Mesenchymal stem cell (in vitro differentiated cells and primary cell): ENCODE data around the gene MED27.

Experiments
- DNase-seq: peaks from one replicate; pipeline ENCODE4 v3.0.0-alpha.2; 2013
- H2AFZ ChIP-seq: one replicate; pipeline ENCODE4 v1.6.1; 2013; ENCODE audit warnings: low read depth, mild to moderate bottlenecking, control low read depth, inconsistent platforms, low read length, moderate library complexity
- H2AK5ac ChIP-seq: 2 replicates; pipeline ENCODE4 v1.6.1; 2013; ENCODE audit warnings: low read length, moderate library complexity, mild to moderate bottlenecking, inconsistent platforms; ENCODE audit not compliant: severe bottlenecking
- H2BK120ac ChIP-seq: one replicate; pipeline ENCODE4 v1.6.1; 2013; ENCODE audit warnings: low read depth, mild to moderate bottlenecking, inconsistent platforms, low read length, moderate library complexity
- H2BK12ac ChIP-seq, 2 experiments: one replicate each; pipeline ENCODE4 v1.6.1; 2013; ENCODE audit warnings: inconsistent platforms in 2 of 2, low read length in 2 of 2, mild to moderate bottlenecking in 2 of 2, moderate library complexity in 2 of 2, control low read depth in 1 of 2
- H2BK15ac ChIP-seq: one replicate; pipeline ENCODE4 v1.6.1; 2013; ENCODE audit warnings: mild to moderate bottlenecking, low read depth, inconsistent platforms; ENCODE audit not compliant: poor library complexity, severe bottlenecking
- H2BK5ac ChIP-seq: 2 replicates; pipeline ENCODE4 v1.6.1; 2013; ENCODE audit warnings: low read depth, mild to moderate bottlenecking, low read length, control low read depth, inconsistent platforms; ENCODE audit not compliant: poor library complexity, severe bottlenecking
- H3K14ac ChIP-seq, 2 experiments: one replicate each; pipeline ENCODE4 v1.6.1; 2013; ENCODE audit warnings: inconsistent platforms in 2 of 2, low read length in 2 of 2, control low read depth in 1 of 2, mild to moderate bottlenecking in 1 of 2, moderate library complexity in 1 of 2
- H3K18ac ChIP-seq, 2 experiments: one replicate each; pipeline ENCODE4 v1.6.1; 2013; ENCODE audit warnings: inconsistent platforms in 2 of 2, low read length in 2 of 2, control low read depth in 1 of 2, low read depth in 1 of 2, mild to moderate bottlenecking in 1 of 2
- H3K23ac ChIP-seq, 2 experiments: one replicate each; pipeline ENCODE4 v1.6.1; 2013; ENCODE audit warnings: inconsistent platforms in 2 of 2, low read length in 2 of 2, mild to moderate bottlenecking in 2 of 2, moderate library complexity in 2 of 2, control low read depth in 1 of 2
- H3K27ac ChIP-seq: 2 replicates; pipeline ENCODE4 v1.5.1; 2013; ENCODE audit warnings: mild to moderate bottlenecking, moderate library complexity, low read length, control low read depth, inconsistent platforms; ENCODE audit not compliant: poor library complexity, severe bottlenecking
- H3K27me3 ChIP-seq, 2 experiments: 2 replicates each; pipeline versions ENCODE4 v1.6.1 to v1.7.0; 2013; ENCODE audit warnings: low read length in 2 of 2, mild to moderate bottlenecking in 2 of 2, moderate library complexity in 2 of 2, control low read depth in 1 of 2, inconsistent platforms in 1 of 2; ENCODE audit not compliant: control insufficient read depth in 1 of 2, insufficient read depth in 1 of 2
- H3K36me3 ChIP-seq, 2 experiments: 2 replicates each; pipeline versions ENCODE4 v1.6.1 to v1.7.0; 2013; ENCODE audit warnings: low read length in 2 of 2, control low read depth in 1 of 2, inconsistent platforms in 1 of 2, low read depth in 1 of 2, mild to moderate bottlenecking in 1 of 2; ENCODE audit not compliant: insufficient read depth in 2 of 2, control insufficient read depth in 1 of 2
- H3K4ac ChIP-seq, 2 experiments: one replicate each; pipeline ENCODE4 v1.6.1; 2013; ENCODE audit warnings: inconsistent platforms in 2 of 2, low read length in 2 of 2, mild to moderate bottlenecking in 2 of 2, moderate library complexity in 2 of 2, control low read depth in 1 of 2, low read depth in 1 of 2
- H3K4me1 ChIP-seq: 2 replicates; pipeline ENCODE4 v1.6.1; 2013; ENCODE audit warnings: low read depth, low read length, control low read depth; ENCODE audit not compliant: control insufficient read depth, insufficient read depth
- H3K4me2 ChIP-seq: 2 replicates; pipeline ENCODE4 v1.6.1; 2013; ENCODE audit warnings: low read length, mild to moderate bottlenecking, inconsistent platforms; ENCODE audit not compliant: poor library complexity, severe bottlenecking
- H3K4me3 ChIP-seq, 2 experiments: 2 replicates each; pipeline versions ENCODE4 v1.5.1 to v1.7.0; 2013; ENCODE audit warnings: low read length in 2 of 2, mild to moderate bottlenecking in 2 of 2, control low read depth in 1 of 2, low read depth in 1 of 2; ENCODE audit not compliant: insufficient read depth in 1 of 2
- H3K79me1 ChIP-seq: replicated peaks from 2 replicates; pipeline ENCODE4 v1.6.1; 2013; ENCODE audit warnings: mild to moderate bottlenecking, control low read depth, low read length, inconsistent platforms; ENCODE audit not compliant: poor library complexity, severe bottlenecking
- H3K9ac ChIP-seq: 2 replicates; pipeline ENCODE4 v1.7.0; 2013; ENCODE audit warnings: mild to moderate bottlenecking, low read length, moderate library complexity
- H3K9me3 ChIP-seq: 2 replicates; pipeline ENCODE4 v1.7.0; 2013; ENCODE audit warnings: mild to moderate bottlenecking, low read length; ENCODE audit not compliant: control insufficient read depth
- H4K8ac ChIP-seq: one replicate; pipeline ENCODE4 v1.6.1; 2013; ENCODE audit warnings: inconsistent platforms, mild to moderate bottlenecking, low read length, moderate library complexity
- H4K91ac ChIP-seq: one replicate; pipeline ENCODE4 v1.6.1; 2013; ENCODE audit warnings: mild to moderate bottlenecking, low read length, inconsistent platforms
- WGBS: methylation state at CpG from one replicate; pipeline ENCODE4 v1.1.7; 2013; ENCODE audit warnings: mixed read lengths; 5-methylcytosine and 5-hydroxymethylcytosine counted together

MED27 gene

GRCh38 chr9:131851414-131851813 is 228.3 kb downstream of the MED27 start:
- no peak overlapping the region for H2BK12ac ChIP-seq
- peaks cover 7 to 58% of the 10 kb centered on the region in 2 experiments for H3K27me3 ChIP-seq
- H3K14ac ChIP-seq, result no peak overlapping the region
- H3K4ac ChIP-seq, result no peak overlapping the region
- H3K9ac ChIP-seq, result no peak overlapping the region
- H3K36me3 ChIP-seq, result no peaks in the 10 kb centered on the region
- no peak for DNase-seq
- no peak overlapping the region for H2BK5ac ChIP-seq
- peaks cover 2% of the 10 kb centered on the region for H3K4me1 ChIP-seq
- no peak overlapping the region for H4K8ac ChIP-seq
- H3K23ac ChIP-seq, result no peak overlapping the region
- H2BK15ac ChIP-seq, result no peak overlapping the region
- H3K79me1 ChIP-seq, result no peaks in the 10 kb centered on the region
- no peak overlapping the region for H3K4me3 ChIP-seq
- no peak overlapping the region for H4K91ac ChIP-seq
- no peaks in the 10 kb centered on the region for H3K9me3 ChIP-seq
- 67% methylated on average over 7 of the region's 7 CpGs for WGBS
- H3K18ac ChIP-seq, result no peak overlapping the region
- no peak overlapping the region for H3K27ac ChIP-seq
- no peak overlapping the region for H2BK120ac ChIP-seq
- no peak overlapping the region for H2AK5ac ChIP-seq
- no peak overlapping the region for H2AFZ ChIP-seq
- H3K4me2 ChIP-seq, result no peak overlapping the region

GRCh38 chr9:131849391-131849790 is 230.3 kb downstream of the MED27 start:
- H2BK5ac ChIP-seq, result no peak overlapping the region
- H3K9ac ChIP-seq, result no peak overlapping the region
- H2AK5ac ChIP-seq, result no peak overlapping the region
- H3K9me3 ChIP-seq, result no peaks in the 10 kb centered on the region
- H3K23ac ChIP-seq, result no peak overlapping the region
- no peaks in the 10 kb centered on the region for H3K36me3 ChIP-seq
- H2BK120ac ChIP-seq, result no peak overlapping the region
- no peak overlapping the region for H3K14ac ChIP-seq
- H3K79me1 ChIP-seq, result no peaks in the 10 kb centered on the region
- H3K4me2 ChIP-seq, result no peak overlapping the region
- no peak overlapping the region for H4K91ac ChIP-seq
- no peak overlapping the region for H3K27ac ChIP-seq
- no peak overlapping the region for H2AFZ ChIP-seq
- no peak overlapping the region for H3K4me3 ChIP-seq
- H3K27me3 ChIP-seq, result peaks cover 7 to 63% of the 10 kb centered on the region in 2 experiments
- no peak overlapping the region for H3K18ac ChIP-seq
- DNase-seq, result no peak
- no peak overlapping the region for H2BK15ac ChIP-seq
- H2BK12ac ChIP-seq, result no peak overlapping the region
- no peak overlapping the region for H4K8ac ChIP-seq
- peaks cover 2% of the 10 kb centered on the region for H3K4me1 ChIP-seq
- 97% methylated on average over 18 of the region's 18 CpGs for WGBS
- no peak overlapping the region for H3K4ac ChIP-seq

- Histone ChIP-seq H4K8ac (no peak overlapping the region), H2AK5ac (no peak overlapping the region), H2BK15ac (no peak overlapping the region), H3K27ac (no peak overlapping the region), H3K4ac (no peak overlapping the region), H3K4me3 (no peak overlapping the region), H3K23ac (no peak overlapping the region), H3K4me2 (no peak overlapping the region), H2BK5ac (no peak overlapping the region), H2BK12ac (no peak overlapping the region), H3K4me1 (peaks cover 2% of the 10 kb centered on the region), H3K14ac (no peak overlapping the region), H4K91ac (no peak overlapping the region), H3K9ac (no peak overlapping the region), H2AFZ (no peak overlapping the region), H3K79me1 (no peaks in the 10 kb centered on the region), H3K36me3 (no peaks in the 10 kb centered on the region), H2BK120ac (no peak overlapping the region), H3K9me3 (no peaks in the 10 kb centered on the region), H3K18ac (no peak overlapping the region), H3K27me3 (peaks cover 5 to 65% of the 10 kb centered on the region in 2 experiments)
- 89% methylated on average over 35 of the region's 35 CpGs for WGBS
- DNase-seq, result no peak
Observed at GRCh38 chr9:131848570-131849160, 231.0 kb downstream of the MED27 start.

GRCh38 chr9:131847665-131848354 is 231.9 kb downstream of the MED27 start:
- WGBS, result 91% methylated on average over 18 of the region's 18 CpGs
- H3K18ac ChIP-seq, result no peak overlapping the region
- no peak overlapping the region for H2BK15ac ChIP-seq
- H3K9ac ChIP-seq, result no peak overlapping the region
- no peak overlapping the region for H3K4me2 ChIP-seq
- H3K4ac ChIP-seq, result no peak overlapping the region
- no peak overlapping the region for H3K23ac ChIP-seq
- no peak for DNase-seq
- no peak overlapping the region for H2BK5ac ChIP-seq
- H3K36me3 ChIP-seq, result no peaks in the 10 kb centered on the region
- H3K9me3 ChIP-seq, result no peaks in the 10 kb centered on the region
- no peak overlapping the region for H2AK5ac ChIP-seq
- H3K27me3 ChIP-seq, result peaks cover 11 to 64% of the 10 kb centered on the region in 2 experiments
- peaks cover 2% of the 10 kb centered on the region for H3K4me1 ChIP-seq
- no peak overlapping the region for H2BK120ac ChIP-seq
- no peak overlapping the region for H2AFZ ChIP-seq
- no peaks in the 10 kb centered on the region for H3K79me1 ChIP-seq
- H3K4me3 ChIP-seq, result no peak overlapping the region
- no peak overlapping the region for H4K91ac ChIP-seq
- H3K14ac ChIP-seq, result peak overlapping the region in 1 of 2 experiments; percentile 13
- H3K27ac ChIP-seq, result no peak overlapping the region
- no peak overlapping the region for H4K8ac ChIP-seq
- H2BK12ac ChIP-seq, result no peak overlapping the region
